ENCODE data around the gene NFKBIE. TPM values are rescaled to one million over a fixed set of nuclear protein-coding genes. Genes with fewer than 3 reads are reported as not detected.

NFKBIE gene
- total and polyA plus RNA-seq, 2 of the 13 experiments (the other 11 are each of a cell fraction or from before 2014, with no cell fraction given): 6.7 to 14.5 TPM

DNA sequence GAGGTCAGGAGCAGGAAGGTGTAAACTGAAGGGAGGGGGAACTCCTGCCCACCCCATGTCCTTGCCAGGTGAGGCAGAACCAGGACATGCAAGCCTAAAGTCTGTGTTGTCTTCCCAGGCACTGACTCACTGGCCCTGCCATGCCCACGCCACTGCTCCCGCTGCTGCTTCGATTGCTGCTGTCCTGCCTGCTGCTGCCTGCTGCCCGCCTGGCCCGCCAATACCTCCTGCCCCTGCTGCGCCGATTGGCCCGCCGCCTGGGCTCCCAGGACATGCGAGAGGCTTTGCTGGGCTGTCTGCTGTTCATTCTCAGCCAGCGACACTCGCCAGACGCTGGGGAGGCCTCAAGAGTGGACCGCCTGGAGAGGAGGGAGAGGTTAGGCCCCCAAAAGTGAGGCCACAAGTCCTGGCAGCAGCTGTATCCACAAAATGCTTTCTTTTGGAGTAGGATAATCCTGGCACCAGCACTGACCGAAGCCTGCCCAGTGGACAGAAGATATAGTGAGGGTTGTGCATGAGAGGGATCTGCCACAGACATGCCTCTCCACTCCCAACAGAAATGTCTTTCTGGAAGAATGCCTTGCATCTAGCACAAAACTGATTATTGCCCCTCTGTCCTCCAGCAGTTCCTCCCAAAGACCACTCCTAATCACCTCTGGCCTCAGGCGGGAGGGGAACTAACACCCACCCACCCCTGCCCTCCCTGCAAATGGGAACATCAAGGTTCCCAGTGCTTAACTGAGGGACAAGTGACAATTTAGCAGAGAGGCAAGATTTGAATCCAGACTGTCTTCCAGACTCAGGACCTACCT lies 47.8 kb downstream of the NFKBIE start (continued):
- TF ChIP-seq, protein P1, sequence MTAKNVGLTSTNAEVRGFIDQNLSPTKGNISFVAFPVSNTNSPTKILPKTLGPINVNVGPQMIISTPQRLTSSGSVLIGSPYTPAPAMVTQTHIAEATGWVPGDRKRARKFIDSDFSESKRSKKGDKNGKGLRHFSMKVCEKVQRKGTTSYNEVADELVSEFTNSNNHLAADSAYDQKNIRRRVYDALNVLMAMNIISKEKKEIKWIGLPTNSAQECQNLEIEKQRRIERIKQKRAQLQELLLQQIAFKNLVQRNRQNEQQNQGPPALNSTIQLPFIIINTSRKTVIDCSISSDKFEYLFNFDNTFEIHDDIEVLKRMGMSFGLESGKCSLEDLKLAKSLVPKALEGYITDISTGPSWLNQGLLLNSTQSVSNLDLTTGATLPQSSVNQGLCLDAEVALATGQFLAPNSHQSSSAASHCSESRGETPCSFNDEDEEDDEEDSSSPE (CRISPR knock-in tag; IDR thresholded peaks at IDR 0.05): 0 out of 2 replicates have a peak, but pooled peaks have one; percentile 50
- no peak for TF ChIP-seq ELF3 (CRISPR knock-in tag; IDR thresholded peaks at IDR 0.05)
- no peak for TF ChIP-seq SYNCRIP (IDR thresholded peaks at IDR 0.05; ENCODE audit: insufficient read depth, low read depth, low read length)
- TF ChIP-seq, protein P2, sequence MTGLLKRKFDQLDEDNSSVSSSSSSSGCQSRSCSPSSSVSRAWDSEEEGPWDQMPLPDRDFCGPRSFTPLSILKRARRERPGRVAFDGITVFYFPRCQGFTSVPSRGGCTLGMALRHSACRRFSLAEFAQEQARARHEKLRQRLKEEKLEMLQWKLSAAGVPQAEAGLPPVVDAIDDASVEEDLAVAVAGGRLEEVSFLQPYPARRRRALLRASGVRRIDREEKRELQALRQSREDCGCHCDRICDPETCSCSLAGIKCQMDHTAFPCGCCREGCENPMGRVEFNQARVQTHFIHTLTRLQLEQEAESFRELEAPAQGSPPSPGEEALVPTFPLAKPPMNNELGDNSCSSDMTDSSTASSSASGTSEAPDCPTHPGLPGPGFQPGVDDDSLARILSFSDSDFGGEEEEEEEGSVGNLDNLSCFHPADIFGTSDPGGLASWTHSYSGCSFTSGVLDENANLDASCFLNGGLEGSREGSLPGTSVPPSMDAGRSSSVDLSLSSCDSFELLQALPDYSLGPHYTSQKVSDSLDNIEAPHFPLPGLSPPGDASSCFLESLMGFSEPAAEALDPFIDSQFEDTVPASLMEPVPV (CRISPR knock-in tag; IDR thresholded peaks at IDR 0.05): no peak
- no peak for TF ChIP-seq LCORL (IDR thresholded peaks at IDR 0.05)
- peak; percentile 46; the same call in 1 of the 2 replicates for TF ChIP-seq LCORL (CRISPR knock-in tag; IDR thresholded peaks at IDR 0.05)
- TF ChIP-seq HNRNPLL (IDR thresholded peaks at IDR 0.05; ENCODE audit: low read depth, low read length, poor library complexity, severe bottlenecking): peak; percentile 58
- TF ChIP-seq ZNF44 (CRISPR knock-in tag; IDR thresholded peaks at IDR 0.05): no peak
- TF ChIP-seq, protein P3, sequence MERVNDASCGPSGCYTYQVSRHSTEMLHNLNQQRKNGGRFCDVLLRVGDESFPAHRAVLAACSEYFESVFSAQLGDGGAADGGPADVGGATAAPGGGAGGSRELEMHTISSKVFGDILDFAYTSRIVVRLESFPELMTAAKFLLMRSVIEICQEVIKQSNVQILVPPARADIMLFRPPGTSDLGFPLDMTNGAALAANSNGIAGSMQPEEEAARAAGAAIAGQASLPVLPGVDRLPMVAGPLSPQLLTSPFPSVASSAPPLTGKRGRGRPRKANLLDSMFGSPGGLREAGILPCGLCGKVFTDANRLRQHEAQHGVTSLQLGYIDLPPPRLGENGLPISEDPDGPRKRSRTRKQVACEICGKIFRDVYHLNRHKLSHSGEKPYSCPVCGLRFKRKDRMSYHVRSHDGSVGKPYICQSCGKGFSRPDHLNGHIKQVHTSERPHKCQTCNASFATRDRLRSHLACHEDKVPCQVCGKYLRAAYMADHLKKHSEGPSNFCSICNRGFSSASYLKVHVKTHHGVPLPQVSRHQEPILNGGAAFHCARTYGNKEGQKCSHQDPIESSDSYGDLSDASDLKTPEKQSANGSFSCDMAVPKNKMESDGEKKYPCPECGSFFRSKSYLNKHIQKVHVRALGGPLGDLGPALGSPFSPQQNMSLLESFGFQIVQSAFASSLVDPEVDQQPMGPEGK (CRISPR knock-in tag; IDR thresholded peaks at IDR 0.05): peak; percentile 29; the same call in 1 of the 2 replicates
- no peak for TF ChIP-seq ZKSCAN5 (CRISPR knock-in tag; IDR thresholded peaks at IDR 0.05)
- TF ChIP-seq, protein P4, sequence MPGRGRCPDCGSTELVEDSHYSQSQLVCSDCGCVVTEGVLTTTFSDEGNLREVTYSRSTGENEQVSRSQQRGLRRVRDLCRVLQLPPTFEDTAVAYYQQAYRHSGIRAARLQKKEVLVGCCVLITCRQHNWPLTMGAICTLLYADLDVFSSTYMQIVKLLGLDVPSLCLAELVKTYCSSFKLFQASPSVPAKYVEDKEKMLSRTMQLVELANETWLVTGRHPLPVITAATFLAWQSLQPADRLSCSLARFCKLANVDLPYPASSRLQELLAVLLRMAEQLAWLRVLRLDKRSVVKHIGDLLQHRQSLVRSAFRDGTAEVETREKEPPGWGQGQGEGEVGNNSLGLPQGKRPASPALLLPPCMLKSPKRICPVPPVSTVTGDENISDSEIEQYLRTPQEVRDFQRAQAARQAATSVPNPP (CRISPR knock-in tag; IDR thresholded peaks at IDR 0.05): no peak
- TF ChIP-seq, protein P5, sequence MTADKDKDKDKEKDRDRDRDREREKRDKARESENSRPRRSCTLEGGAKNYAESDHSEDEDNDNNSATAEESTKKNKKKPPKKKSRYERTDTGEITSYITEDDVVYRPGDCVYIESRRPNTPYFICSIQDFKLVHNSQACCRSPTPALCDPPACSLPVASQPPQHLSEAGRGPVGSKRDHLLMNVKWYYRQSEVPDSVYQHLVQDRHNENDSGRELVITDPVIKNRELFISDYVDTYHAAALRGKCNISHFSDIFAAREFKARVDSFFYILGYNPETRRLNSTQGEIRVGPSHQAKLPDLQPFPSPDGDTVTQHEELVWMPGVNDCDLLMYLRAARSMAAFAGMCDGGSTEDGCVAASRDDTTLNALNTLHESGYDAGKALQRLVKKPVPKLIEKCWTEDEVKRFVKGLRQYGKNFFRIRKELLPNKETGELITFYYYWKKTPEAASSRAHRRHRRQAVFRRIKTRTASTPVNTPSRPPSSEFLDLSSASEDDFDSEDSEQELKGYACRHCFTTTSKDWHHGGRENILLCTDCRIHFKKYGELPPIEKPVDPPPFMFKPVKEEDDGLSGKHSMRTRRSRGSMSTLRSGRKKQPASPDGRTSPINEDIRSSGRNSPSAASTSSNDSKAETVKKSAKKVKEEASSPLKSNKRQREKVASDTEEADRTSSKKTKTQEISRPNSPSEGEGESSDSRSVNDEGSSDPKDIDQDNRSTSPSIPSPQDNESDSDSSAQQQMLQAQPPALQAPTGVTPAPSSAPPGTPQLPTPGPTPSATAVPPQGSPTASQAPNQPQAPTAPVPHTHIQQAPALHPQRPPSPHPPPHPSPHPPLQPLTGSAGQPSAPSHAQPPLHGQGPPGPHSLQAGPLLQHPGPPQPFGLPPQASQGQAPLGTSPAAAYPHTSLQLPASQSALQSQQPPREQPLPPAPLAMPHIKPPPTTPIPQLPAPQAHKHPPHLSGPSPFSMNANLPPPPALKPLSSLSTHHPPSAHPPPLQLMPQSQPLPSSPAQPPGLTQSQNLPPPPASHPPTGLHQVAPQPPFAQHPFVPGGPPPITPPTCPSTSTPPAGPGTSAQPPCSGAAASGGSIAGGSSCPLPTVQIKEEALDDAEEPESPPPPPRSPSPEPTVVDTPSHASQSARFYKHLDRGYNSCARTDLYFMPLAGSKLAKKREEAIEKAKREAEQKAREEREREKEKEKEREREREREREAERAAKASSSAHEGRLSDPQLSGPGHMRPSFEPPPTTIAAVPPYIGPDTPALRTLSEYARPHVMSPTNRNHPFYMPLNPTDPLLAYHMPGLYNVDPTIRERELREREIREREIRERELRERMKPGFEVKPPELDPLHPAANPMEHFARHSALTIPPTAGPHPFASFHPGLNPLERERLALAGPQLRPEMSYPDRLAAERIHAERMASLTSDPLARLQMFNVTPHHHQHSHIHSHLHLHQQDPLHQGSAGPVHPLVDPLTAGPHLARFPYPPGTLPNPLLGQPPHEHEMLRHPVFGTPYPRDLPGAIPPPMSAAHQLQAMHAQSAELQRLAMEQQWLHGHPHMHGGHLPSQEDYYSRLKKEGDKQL (CRISPR knock-in tag; IDR thresholded peaks at IDR 0.05; ENCODE audit: low read depth): no peak
- TF ChIP-seq, protein P6, sequence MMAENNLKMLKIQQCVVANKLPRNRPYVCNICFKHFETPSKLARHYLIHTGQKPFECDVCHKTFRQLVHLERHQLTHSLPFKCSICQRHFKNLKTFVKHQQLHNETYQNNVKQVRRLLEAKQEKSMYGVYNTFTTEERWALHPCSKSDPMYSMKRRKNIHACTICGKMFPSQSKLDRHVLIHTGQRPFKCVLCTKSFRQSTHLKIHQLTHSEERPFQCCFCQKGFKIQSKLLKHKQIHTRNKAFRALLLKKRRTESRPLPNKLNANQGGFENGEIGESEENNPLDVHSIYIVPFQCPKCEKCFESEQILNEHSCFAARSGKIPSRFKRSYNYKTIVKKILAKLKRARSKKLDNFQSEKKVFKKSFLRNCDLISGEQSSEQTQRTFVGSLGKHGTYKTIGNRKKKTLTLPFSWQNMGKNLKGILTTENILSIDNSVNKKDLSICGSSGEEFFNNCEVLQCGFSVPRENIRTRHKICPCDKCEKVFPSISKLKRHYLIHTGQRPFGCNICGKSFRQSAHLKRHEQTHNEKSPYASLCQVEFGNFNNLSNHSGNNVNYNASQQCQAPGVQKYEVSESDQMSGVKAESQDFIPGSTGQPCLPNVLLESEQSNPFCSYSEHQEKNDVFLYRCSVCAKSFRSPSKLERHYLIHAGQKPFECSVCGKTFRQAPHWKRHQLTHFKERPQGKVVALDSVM (CRISPR knock-in tag; IDR thresholded peaks at IDR 0.05): no peak
- no peak for TF ChIP-seq HOXA5 (CRISPR knock-in tag; IDR thresholded peaks at IDR 0.05)

All from HepG2 (cell line).